Activated effector memory CD4-positive, alpha-beta T cell treated with Interleukin-2 at 50 U/mL for 16 hours (primary cell): ENCODE measurements around the gene KLHL3.

Experiments used
- DNase-seq: peaks from one replicate; pipeline ENCODE4 v3.0.0-alpha.2; 2020

Gene KLHL3

DNA sequence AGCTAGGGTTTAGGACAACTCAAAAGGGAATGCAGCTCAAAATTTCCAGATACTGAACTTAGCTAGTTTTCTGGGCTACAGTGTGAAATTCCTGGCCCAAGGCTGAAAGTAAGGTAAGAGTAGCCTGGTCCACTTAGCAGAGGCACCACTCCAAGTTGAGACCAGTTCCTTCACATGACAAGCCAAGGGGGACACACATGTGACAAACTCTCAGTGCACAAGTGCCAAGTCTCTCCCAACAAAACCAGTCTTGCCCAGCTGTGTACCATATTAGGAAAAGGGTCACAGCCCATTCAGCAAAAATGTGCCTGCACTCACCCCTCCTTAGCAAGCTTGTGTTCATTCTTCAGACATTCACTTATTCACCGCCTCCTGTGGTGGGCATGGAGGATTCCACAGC, 27.8 kb downstream of the KLHL3 start:
- no peak for DNase-seq

DNA sequence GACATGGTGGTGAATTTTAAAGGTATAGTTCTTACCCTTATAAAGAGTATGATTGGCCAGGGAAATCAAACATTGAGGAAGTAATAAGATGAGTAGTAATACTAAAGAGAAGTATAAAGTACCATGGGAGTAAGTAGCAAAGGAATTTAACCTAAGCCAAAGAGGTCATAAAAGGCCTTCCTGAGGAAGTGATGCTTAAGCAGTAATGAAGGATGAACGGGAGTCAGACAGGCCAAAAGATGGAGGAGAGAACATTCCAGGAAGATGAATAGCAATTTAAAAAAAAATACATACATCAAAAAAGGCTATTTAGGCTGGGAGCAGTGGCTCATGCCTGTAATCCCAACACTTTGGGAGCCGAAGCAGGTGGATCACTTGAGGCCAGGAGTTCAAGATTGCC, 29.0 kb downstream of the KLHL3 start:
- DNase-seq = no peak

DNA sequence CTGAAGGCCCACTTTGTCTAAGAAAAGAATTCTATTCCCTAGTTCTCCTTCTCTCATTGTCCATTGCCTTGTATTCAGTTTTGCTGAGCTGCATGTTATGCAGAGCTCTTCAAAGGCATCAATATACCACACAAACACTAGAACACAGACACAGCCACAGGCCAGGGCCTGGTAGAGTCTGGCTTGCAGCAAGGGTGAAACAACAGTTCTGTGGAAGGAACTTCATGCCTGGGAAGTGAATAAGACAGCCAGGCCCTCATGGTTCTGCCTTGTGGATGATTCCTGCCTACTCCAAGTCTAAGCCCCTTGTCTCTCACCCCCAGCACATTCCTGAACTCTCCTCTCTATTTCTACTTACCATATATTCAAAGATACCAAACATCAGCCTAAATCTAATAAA, 30.8 kb downstream of the KLHL3 start:
- no peak for DNase-seq

DNA sequence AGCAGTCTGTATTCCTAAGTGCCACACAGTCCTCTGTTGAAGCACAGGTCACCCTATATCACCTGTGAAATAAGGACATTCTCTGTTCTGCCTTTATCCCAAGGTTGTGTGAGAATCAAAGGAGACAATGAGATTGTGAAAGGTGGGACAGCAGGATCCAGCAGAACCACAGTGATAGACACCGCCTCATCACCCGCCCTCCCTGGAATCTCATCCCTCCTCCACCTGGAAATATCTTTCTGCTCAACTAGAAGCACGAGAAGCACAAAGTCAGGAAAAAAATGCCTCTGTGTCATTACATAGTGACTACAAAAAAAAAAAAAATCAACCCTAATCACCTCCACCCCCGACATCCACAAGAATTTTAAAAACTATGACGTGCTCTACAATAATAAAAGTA, 32.3 kb downstream of the KLHL3 start:
- no peak for DNase-seq

DNA sequence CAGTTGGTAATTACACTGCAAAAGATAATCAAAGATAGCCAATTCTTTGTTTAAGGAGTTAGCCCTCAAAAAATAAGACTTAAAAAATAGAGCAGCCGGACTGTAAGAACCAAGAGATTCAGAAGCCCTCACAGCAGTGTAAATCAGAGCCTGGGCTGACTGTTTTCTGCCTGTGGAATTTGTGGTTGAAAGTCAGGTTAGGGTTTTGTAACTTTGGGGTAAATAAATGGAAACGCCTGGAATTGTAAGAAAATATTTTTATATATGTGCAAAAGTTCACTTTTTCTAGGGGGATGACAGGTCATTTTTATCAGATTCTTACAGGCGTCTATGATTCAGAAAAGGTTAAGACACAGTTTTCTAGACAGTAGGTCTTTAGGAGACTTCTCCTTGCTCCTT, 35.6 kb downstream of the KLHL3 start:
- no peak for DNase-seq

DNA sequence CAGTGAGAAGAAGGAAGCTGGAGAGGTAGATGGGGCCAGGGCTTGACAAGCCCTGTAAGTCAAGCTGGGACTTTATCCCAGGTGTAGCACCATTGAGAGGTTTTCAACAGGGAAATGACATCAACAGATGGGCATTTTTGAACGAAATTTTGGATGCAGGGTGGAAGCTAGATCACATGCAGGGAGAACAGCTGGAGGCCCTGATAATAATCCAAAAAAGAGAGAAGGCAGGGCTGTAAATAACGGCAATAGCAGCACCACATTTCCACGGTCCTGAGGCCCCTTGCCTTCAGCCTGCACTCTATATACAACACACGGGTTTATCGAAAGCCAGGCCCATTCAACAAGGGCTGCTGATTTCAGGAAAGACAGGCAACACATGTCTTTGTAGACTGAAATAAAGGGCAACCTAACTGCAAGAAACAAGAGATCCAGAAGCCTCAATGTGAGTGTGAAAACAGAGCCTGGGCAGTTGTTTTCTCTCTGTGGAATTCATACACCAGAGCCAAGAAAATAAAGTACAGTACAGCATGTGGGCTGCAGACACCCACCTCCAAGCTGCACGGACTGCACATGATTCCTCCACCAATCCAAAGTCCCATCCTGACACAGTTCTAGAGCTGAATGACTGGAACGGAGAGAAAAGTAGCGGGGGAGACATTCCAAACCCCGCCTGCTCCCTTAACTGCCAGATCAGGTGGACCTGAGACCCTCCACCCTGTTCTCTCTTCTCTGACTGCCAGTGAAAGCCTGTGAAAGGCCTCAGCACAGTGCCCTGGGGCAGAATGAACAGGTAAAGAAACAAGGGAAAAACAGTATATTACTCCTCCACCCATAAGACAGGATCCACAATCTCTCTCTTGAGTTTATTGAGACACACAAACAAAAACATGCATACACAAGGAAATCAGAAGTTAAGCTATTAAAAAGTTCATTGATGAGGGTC, 36.3 kb downstream of the KLHL3 start:
- no peak for DNase-seq

DNA sequence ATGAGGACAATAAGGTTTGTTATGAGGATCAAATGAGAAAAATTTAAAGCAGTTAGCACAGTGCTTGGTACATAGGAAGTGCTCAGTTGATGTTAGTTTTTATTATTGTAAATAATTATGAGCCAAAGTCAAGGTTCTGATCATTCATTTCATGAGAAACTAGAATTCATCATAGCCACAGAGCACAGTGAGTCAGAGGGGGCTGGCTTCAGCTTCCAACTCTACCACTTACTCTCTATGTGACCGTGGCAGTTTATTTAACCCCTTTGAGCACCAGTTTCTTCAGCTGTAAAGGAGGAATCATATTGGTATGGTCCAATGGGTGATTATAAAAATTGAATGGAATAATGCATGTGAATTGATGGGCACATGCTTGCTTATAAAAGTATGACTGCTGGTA, 39.4 kb downstream of the KLHL3 start:
- DNase-seq = no peak

DNA sequence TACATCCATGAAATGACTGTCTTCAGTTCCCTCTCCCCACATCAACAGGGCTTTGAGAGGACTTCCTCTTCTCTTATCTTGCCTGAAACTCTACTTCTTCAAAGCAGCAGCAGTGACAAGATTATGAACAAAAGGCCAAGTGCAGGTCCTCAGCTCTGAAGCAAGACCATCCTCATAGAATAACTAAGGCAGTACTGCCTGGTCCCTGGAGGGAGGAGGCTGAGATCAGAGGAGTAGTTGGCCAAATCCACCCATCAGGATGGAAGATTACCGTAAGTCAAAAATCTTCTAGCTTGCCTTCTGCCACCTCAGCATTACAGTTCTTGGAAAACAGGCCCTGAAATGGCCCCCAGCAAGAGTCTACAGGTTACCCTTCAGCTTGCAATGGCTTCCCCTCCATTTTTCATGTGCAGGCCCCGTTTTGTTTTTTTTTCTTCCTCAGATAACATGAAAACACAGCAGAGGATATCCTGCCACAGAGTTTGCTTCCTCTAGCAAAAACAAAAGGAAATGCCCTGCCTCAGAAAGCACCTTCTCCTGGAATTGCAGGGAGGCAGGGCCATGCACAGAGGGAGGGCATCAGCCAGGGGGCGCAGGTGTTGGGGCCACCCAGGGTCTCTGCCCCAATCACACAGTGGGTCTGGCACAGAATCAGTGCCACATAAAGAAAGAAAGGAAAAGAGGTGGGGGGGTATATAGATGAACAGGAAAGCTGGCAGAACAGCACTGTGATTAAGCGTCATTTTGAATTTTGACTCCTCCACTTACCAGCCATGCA, 40.0 kb downstream of the KLHL3 start:
- DNase-seq = peak; percentile 28

DNA sequence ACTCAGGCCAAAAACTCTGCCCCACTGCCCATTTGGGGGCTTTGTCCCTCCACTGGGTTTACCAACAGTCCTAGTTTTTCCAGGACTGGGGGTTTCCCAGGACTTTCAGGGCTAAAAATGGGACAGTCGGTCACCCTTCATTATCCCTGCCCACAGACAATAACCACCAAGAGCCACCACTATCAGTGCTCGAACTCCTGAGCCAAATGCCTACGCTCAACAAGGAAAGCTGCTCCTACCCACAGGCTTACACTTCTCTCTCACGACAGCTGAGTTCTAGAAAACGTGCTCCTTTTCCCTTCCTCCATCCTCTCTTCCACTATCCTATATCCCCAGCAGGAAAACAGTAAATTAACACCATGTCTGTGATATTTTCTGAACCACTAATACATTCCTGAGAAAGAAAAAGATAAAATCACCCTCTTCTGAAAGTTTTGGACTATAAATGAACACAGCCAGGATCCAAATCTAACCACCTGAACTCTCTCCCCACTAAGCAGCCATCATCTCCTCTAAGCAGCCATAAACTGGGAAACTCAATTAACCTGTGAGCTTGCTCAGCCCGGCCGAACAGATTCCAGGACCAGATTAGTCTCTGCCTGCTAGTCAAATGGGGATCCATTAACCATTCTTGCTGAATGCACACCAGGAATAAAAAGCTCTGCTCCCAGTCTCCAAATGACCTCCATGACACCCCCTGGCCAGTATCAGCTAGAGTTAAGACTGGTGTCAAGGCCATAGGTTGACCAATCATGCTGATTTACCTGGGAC, 41.8 kb downstream of the KLHL3 start:
- DNase-seq = no peak

DNA sequence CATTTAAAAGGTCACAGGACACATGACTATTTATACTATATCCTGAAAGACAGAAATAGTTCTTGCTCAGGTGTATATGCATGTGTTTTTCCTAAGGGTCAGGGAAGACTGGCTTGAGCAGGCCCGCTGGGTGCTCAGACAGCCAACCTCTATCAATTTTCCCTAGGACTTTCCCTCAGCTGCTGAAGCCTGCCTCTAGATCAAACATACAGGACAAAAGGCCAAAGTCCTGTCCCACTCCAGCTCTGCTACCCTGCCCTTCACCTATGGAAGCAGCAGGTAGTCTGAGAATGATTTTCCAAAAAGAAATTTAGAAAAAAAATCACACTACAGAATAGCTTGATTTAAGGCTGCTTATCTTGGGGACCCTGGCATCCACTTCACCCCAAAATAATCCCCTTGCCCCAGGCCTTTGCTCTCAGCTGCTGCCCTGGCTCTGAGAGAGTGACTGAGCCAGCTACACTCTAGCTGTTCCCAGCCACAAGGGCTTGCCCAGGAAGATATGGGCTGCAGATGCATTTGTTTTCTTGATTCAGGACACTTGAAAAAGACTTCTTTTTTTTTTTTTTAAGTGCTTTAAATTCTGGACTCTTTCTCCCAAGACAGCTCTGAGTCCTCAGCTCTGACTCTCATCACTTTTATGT, 42.5 kb downstream of the KLHL3 start:
- DNase-seq = no peak

DNA sequence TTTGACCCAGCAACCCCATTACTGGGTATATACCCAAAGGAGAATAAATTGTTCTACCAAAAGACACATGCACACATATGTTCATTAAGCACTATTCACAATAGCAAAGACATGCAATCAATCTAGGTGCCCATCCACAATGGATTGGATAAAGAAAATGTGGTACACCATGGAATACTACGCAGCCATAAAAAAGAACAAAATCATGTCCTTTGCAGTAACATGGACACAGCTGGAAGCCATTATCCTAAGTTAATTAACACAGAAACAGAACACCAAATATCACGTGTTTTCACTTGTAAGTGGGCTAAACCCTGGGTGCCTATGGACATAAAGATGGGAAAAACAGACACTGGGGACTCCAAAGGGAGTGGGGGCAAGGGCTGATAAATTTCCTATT, 46.6 kb downstream of the KLHL3 start:
- DNase-seq = no peak

DNA sequence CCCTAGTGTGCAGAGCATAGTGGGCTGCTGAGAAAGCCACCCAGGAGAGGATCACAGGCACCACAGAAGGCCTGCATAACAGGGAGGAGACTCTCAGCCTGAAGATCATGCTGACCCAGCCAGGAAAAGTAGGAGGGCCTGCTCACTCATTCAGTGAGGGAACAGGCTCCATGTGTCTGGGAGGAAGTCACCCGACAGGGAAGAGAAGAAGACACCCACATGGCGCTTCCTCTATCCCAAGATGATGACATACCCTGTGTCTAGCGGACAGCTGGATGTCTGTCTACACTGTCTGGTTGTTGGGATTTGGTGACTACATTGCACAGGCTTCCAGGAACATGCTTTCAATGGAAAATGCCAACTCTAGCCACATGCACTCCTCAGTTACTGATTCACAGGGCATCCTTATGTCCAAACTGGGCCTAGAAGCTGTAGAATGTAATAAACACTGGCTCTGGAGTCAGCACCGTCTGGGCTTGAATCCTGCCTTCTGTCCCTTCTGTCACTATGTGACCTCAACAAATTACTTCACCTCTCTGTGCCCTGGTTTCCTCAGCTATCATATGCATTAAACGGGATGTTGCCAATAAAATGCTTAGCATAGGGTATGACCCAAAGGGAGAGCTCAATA, 47.6 kb downstream of the KLHL3 start:
- no peak for DNase-seq

DNA sequence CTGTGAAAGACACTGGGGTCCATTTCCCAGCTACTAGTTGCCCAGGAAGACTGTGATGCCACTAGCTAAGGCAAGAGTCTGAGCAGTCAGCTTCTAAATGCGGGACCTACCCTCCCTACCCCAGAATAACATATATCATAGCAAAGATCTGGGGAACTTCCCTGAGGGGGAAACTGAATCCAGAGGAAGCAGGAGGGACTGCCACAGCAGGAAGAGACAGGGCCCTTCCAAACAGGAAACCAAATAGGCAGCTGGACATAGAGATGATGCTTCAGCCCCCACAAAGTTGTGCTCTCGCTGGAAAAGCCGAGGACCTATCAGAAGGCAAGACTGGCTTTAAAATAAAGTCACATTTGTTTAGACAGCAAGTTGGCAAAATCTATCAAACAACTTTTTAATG, 51.1 kb downstream of the KLHL3 start:
- DNase-seq = no peak

DNA sequence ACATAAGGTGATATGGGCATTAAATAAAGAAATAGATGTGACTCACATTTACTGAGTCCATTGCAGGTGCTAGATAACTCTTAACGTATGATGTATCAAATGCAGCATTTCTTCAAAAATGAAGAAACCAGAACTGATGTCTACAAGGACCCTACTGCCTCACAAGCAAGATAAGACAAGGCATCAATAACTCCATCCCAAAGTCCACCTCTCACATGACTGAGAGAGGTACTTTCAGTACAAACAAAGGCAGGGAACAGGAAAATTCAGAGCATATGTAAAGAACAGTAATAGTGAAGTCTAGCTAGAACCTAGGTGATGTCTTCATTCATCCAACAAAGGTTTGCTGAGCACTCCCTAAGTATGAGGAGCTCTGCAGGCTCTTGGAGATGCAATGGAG, 54.7 kb downstream of the KLHL3 start:
- DNase-seq = no peak

DNA sequence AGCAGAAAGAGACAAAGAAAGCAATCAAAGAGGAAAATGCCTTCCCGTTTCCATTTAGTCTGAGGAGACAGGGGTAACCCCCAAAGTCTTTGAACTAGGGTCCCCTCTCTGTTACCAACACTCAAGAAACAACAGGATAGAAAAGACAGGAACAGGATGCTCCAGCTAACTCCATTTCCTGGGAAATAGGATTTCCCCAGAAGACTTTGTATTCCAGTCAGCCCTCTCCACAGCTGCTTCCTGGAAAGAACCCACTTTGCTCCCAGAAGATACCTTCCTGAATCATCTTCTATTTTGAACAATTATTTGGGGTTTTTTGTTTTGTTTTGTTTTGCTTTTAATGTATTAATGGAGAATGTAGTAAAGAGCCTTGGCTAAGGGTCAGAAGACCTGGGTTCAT, 56.0 kb downstream of the KLHL3 start:
- no peak for DNase-seq

DNA sequence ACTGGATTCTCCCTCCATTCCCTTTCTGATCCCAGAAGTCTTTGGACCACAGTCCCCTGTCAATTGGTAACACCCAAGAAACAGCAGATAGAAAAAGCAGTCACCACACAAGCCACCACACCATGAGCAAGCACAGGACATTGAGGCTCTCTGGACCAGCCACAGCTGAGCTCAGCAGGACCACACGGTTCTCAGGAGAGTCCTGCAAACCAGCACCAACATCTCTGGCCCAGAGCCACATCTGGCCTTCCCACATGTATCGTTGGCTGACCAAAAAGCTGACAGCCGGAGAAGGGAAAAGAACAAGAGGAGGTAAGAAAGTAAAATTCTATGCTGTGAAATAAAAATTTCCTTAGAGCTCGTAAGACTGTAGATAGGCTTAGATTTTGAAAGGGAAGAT, 56.7 kb downstream of the KLHL3 start:
- no peak for DNase-seq

DNA sequence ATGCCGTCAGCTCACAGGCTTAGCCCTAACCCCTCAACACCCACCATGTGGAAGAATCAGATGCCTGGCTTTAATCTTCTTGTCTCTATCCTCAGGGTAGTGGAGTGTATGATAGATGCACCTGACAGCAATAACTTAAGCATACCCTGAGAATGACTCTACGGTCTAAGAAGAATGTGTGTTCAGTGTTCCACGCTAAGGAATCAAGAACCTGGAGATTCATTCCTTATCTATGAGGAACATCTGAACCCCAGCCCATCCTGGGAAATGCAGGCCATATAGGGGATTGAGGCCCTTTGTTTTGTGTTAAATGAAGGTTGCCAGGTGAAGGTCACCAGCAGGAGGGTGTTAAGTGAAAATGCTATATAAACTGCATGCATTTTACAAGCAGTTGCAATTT, 63.0 kb downstream of the KLHL3 start:
- DNase-seq = no peak

DNA sequence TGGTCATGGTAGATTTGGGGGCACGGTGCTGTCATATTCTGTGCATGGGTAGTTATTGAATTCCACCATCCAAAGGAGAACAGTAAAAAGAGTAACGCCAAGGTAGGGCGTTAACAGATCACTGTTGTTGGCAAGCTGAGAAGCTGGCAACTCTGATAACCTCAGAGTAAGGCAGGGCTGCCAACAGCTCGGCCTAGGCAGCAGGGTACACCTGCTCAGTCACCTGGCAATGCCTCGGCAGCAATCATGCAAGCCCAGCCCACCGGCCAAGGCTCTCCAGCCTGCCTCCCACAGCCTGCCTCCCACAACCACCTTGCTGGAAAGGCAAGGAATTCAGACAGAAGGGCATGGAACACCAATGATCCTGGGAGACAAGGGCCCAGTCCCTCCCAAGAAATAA, 63.9 kb downstream of the KLHL3 start:
- no peak for DNase-seq

DNA sequence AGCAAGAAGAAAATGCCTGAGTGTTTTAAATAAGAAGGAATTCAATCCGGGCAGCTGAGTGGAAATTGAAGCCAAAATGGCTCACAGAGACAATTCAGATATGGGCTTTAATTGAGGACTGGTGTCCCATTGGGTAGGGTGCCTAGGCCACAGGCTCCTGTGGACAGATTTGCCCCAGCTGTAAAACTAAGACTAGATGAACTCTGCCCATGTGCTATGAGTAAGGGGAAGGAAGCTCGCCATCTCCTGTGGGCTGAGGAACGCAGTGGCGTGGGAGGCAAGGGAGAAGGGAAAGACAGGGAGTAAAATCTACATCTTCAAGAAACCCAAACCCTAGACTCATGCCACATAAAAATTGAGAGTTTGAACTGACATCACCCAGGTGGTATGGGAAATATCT, 66.1 kb downstream of the KLHL3 start:
- DNase-seq = no peak

DNA sequence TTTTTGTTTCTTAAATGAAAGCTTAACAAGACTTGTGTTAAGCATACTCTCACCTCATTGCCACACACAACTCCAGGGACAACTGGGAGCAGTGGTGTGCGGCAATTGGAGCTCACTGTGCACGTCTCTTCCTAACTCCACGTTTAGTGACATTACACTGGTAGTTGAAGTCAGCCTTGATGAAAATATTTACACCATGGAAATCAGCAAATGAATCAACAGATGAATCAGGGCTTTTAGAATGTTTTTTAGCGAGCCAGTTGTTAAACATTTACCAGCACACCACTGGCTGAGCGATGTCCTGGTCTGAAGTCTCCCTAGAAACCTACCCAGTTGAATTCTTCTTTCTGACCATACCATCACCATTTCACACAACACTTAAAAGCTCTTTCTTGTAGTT, 67.3 kb downstream of the KLHL3 start:
- DNase-seq = no peak

DNA sequence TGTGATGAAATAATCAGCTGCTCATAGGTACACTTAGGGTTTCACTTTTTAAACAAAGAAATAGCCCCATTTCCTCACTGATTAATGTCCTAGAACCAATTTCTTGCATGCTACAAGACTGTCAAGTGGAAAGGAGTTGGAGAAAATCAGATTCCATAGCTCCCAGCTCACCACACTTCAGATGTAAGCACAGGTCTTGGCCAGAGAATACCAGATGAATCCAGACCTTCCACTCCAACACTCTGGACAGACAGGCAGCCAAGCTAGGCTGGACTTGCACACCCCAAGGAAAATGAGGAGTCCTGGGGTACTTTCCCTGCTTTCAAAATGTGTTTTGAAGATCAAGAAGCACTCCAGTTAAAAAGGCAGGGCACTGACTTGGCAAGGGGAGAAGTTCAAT, 68.5 kb downstream of the KLHL3 start:
- DNase-seq = no peak

DNA sequence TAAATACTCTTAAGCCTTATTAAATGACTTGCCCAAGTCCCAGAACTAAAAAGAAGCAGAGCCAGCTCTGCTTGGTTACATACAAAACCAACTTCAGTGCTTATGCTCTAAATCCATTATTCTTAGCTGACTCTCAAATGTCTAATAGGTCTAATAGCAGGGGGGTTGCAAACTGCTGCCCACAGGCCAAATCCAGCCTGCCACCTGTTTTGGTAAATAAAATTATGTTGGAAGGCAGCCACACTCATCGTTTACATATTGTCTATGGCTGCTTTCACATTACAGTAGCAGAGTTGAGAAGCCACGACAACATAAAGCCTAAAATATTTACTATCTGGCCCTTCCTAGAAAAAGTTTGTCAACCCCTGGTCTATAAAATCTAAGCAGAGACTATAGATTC, 69.0 kb downstream of the KLHL3 start:
- no peak for DNase-seq

DNA sequence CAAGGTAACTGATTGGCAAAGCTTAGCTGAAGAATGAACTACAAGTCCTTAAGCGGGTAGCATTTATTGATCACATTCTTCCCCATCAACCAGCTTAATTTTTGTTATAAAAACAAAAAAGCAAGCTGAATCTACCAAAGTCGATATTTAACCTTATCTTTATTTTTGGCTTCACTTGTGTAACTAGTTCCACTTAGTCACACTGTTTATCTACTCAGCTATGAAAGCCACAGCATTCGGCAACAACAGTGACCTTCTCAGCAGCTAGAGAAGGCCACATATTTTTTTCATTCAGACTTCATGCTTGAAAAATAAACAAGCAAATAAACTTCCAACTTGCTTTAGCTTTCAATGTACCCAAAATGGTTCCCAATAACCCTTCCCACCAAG, 69.4 kb downstream of the KLHL3 start:
- DNase-seq = no peak
